Measurements from ENCODE around the gene ACO2.
"Not testable (repeated sequence)": the region's sequence is repeated elsewhere in the genome, so short reads cannot be mapped to it uniquely, and the experiment has no call there.

The ACO2 gene

GRCh38 chr22:41565403-41566054 is 96.6 kb downstream of the ACO2 start:
- no peak for DNase-seq
- Mint-ChIP-seq H3K4me3 (no peak overlapping the region), H3K4me1 (peaks cover 41% of the 10 kb centered on the region), H3K27ac (peak overlapping the region; percentile 57), H3K9me3 (no peaks in the 10 kb centered on the region), H3K36me3 (ENCODE audit: low read depth) (no peaks in the 10 kb centered on the region), H3K27me3 (ENCODE audit: low read depth, poor library complexity) (peaks cover 20% of the 10 kb centered on the region)
- no peak for TF ChIP-seq CTCF (IDR thresholded peaks at IDR 0.05)

GRCh38 chr22:41567512-41567768 is 98.5 kb downstream of the ACO2 start:
- Mint-ChIP-seq H3K27ac (no peak overlapping the region), H3K4me3 (no peak overlapping the region), H3K4me1 (peaks cover 22% of the 10 kb centered on the region), H3K9me3 (no peaks in the 10 kb centered on the region), H3K27me3 (ENCODE audit: low read depth, poor library complexity) (peaks cover 17% of the 10 kb centered on the region), H3K36me3 (ENCODE audit: low read depth) (no peaks in the 10 kb centered on the region)
- DNase-seq, result no peak
- no peak for TF ChIP-seq CTCF (IDR thresholded peaks at IDR 0.05)

GRCh38 chr22:41568811-41569210 is 99.9 kb downstream of the ACO2 start:
- Mint-ChIP-seq H3K9me3 (no peaks in the 10 kb centered on the region), H3K36me3 (ENCODE audit: low read depth) (no peaks in the 10 kb centered on the region), H3K27me3 (ENCODE audit: low read depth, poor library complexity) (peaks cover 12% of the 10 kb centered on the region), H3K27ac (peak overlapping the region; percentile 92), H3K4me3 (peak overlapping the region; percentile 40), H3K4me1 (peaks cover 17% of the 10 kb centered on the region)
- no peak for DNase-seq
- no peak for TF ChIP-seq CTCF (IDR thresholded peaks at IDR 0.05)

- peaks cover 17% of the 10 kb centered on the region for H3K4me1 Mint-ChIP-seq
- H3K4me3 Mint-ChIP-seq, result no peak overlapping the region
- H3K27ac Mint-ChIP-seq, result no peak overlapping the region
- no peak for TF ChIP-seq CTCF (IDR thresholded peaks at IDR 0.05)
- H3K27me3 Mint-ChIP-seq (ENCODE audit: low read depth, poor library complexity), result peaks cover 8% of the 10 kb centered on the region
- H3K9me3 Mint-ChIP-seq, result no peaks in the 10 kb centered on the region
- DNase-seq, result no peak
- H3K36me3 Mint-ChIP-seq (ENCODE audit: low read depth), result no peaks in the 10 kb centered on the region
Observed at GRCh38 chr22:41570221-41570620, 101.3 kb downstream of the ACO2 start.

GRCh38 chr22:41571786-41572185 is 102.9 kb downstream of the ACO2 start:
- H3K4me3 Mint-ChIP-seq, result no peak overlapping the region
- H3K36me3 Mint-ChIP-seq (ENCODE audit: low read depth), result no peaks in the 10 kb centered on the region
- DNase-seq, result no peak
- peaks cover 8% of the 10 kb centered on the region for H3K27me3 Mint-ChIP-seq (ENCODE audit: low read depth, poor library complexity)
- H3K4me1 Mint-ChIP-seq, result peaks cover 19% of the 10 kb centered on the region
- H3K9me3 Mint-ChIP-seq, result no peaks in the 10 kb centered on the region
- no peak overlapping the region for H3K27ac Mint-ChIP-seq
- TF ChIP-seq CTCF (IDR thresholded peaks at IDR 0.05), result no peak

GRCh38 chr22:41572305-41572704 is 103.4 kb downstream of the ACO2 start:
- DNase-seq; H3K9me3 Mint-ChIP-seq; H3K36me3 Mint-ChIP-seq (ENCODE audit: low read depth); H3K27ac Mint-ChIP-seq; H3K4me3 Mint-ChIP-seq; H3K27me3 Mint-ChIP-seq (ENCODE audit: low read depth, poor library complexity): not testable (repeated sequence)
- peaks cover 24% of the 10 kb centered on the region for H3K4me1 Mint-ChIP-seq
